GM19328 (cell line): ENCODE results near the gene VPS9D1.

Experiments used
- ATAC-seq: cut with Tn5 transposase; IDR thresholded peaks from one replicate; pipeline ENCODE4 v1.9.1; 2021; ENCODE audit warnings: mild to moderate bottlenecking, moderate library complexity; ENCODE audit not compliant: unreplicated experiment

The VPS9D1 gene, protein sequence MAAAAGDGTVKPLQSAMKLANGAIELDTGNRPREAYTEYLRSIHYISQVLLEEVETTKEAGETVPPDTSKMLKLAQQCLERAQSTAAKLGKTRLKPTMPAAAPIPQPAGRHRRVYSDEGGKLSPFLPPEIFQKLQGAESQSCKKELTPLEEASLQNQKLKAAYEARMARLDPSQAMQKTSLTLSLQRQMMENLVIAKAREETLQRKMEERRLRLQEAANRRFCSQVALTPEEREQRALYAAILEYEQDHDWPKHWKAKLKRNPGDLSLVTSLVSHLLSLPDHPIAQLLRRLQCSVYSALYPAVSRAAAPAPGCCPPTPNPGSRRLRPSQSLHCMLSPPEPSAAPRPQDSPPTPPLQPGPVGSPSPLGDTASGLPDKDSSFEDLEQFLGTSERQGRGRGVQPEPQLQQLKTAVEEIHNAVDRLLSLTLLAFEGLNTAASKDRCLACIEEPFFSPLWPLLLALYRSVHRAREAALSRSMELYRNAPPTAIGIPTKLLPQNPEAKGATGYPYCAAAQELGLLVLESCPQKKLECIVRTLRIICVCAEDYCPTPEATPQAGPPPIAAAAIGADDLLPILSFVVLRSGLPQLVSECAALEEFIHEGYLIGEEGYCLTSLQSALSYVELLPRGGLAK

DNA sequence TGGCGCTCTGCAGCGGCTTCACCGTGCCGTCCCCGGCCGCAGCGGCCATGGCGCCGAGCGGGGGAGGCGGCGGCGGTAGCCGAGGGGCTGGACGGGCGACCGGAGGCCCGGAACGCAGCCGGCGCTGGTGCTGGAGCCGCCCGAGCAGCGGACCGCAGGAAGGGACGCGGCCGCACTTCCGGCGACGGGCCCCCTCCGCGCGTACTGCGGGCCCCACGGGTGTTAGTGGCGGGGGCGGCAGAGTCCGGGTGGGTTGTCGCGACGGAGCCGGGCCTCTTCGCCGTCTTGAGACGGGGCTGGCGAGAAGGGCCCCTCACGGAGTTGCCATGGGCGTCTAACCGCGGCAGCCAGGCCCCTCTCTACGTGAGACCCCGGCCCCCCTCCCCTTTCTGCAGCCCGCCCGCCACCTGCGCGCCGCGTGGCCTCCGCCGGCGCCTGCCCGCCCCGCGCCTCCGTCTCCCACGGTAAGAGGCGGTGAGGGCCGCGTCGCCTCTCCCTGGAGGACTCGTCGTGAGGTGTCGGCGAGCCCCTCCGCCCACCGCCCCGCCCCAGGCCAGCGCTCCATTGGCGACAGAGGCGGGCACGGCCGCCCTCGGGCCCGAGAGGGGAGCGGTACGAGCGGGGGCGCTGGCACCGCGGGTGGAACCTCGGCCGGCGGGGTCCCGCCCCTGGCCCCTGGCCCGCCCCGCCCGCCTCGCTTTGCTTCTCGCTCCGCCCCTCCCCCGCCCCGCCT is at the start of gene VPS9D1, which contains the start of gene ZNF276:
Gene VPS9D1, minus strand, starts transcription at position 86 of the 733 bp plus-strand sequence. Its CDS starts 37 bp downstream, at position 49.
Gene ZNF276, plus strand, starts transcription at position 725 of the 733 bp plus-strand sequence. CDS start 104 bp downstream, outside the sequence.
- peak; percentile 49 for ATAC-seq

DNA sequence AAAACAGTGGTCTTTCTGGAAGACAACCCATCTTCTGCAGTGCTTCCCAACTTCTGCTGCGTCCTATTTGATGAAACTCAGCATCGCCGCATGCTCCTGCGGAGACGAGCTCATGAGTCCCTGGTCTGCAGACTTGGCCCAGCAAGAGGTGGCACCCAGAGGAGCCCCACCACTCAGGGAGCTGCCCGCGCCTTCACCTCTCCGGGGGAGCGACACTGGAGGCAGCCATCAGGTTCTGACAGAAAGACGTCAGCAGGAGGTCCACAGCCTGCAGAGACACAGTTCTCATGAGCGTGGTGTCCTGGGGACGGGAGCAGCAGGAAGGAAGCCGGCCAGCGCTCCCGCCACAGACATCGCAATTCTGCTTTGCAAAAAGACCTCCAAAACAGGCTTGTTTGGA is 49.7 kb upstream of the VPS9D1 start:
- ATAC-seq, result no peak

GRCh38 chr16:89765292-89765830 is 44.7 kb upstream of the VPS9D1 start:
- ATAC-seq, result no peak

GRCh38 chr16:89764711-89765201 is 44.1 kb upstream of the VPS9D1 start:
- ATAC-seq, result peak; percentile 83

- no peak for ATAC-seq
These were observed 40.7 kb upstream of the VPS9D1 start for GRCh38 chr16:89761304-89761922.

DNA sequence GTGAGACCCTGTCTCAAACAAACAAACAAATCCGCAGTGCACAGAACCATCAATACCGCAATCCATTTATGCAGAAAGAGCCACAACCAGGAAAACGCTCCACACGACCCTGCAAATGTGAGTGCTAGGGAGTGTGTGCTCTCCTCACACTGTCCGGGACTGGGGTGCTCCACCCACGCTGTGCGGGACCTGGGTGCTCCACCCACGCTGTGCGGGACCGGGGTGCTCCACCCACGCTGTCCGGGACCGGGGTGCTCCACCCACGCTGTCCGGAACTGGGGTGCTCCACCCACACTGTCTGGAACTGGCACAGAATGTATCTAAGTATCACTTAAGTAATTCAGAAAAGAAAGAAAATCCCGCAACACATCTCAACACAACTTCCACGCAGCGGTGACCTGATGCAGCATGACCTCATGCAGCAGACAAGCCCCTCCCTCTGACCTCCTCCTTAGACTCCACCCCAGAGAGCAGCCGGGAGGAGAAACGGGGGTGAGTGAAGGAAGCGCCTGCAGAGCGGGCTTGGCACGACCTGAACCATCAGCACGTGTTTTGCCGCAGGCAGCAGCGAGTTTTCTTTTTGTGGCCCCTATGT is 39.1 kb upstream of the VPS9D1 start:
- ATAC-seq, result no peak

DNA sequence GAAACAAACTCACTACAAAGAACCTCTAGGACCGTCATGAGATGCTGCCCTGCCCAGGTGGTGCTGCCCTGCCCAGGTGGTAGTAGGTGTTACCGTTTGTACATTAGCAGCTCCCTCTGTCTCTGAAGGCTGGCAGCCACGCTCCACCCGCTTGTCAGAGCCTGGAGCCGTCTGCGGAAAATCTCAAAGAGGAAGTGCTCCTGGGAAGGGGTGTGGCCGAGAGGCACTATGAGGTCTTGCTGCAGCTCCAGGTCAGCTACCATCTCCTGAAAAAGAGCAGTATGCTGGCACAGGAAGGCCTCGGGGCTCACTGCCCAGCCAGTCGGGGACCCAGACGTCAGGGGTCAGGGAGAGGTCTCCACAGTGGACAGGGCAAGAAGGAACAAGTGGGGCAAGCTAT is 28.9 kb upstream of the VPS9D1 start:
- no peak for ATAC-seq

- ATAC-seq, result no peak
These were observed 28.2 kb upstream of the VPS9D1 start for GRCh38 chr16:89748921-89749320.

GRCh38 chr16:89748076-89748475 is 27.4 kb upstream of the VPS9D1 start:
- ATAC-seq, result no peak

DNA sequence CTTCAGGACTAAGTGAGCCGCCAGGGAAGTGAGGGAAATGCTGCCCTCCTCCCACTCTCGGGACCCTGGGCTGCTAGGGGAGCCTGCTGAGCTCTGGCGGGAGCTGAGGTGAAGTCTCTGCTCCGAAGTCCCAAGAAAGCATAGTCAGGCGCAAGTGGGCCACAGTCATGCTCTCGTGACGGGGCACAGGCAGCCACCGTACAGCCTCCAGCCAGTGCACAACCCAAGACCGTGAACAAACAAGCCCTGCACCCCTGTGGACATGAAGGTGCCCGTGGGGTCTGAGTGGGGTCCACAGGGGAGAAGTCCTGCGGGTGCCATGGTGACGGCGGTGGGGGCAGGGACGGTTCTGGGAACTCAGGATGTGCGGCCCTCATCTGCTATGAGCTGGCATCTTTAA is 25.3 kb upstream of the VPS9D1 start:
- ATAC-seq, result no peak

DNA sequence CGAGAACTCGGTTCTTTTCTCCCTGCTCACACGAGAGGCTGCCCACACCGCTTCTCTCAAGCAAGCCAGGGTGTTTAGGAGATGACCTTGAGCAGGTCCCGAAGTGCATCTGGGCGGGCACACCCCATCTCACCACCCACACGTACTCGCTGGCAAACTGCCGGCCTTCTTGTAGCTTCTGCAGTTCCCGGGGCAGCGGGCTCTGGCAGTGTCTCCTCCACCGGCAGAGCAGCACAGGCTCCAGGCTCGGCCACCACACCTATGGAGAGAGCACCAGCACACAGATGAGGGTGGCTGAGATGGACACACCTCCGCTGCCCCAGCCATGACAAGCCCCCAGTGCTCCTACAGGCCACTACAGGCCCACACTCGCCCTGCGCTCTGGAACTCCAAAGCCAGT is 24.1 kb upstream of the VPS9D1 start:
- ATAC-seq, result no peak

GRCh38 chr16:89742948-89743347 is 22.2 kb upstream of the VPS9D1 start:
- ATAC-seq, result no peak

- no peak for ATAC-seq
These were observed 20.8 kb upstream of the VPS9D1 start for GRCh38 chr16:89741342-89742014.

GRCh38 chr16:89739383-89739782 is 18.7 kb upstream of the VPS9D1 start:
- no peak for ATAC-seq

DNA sequence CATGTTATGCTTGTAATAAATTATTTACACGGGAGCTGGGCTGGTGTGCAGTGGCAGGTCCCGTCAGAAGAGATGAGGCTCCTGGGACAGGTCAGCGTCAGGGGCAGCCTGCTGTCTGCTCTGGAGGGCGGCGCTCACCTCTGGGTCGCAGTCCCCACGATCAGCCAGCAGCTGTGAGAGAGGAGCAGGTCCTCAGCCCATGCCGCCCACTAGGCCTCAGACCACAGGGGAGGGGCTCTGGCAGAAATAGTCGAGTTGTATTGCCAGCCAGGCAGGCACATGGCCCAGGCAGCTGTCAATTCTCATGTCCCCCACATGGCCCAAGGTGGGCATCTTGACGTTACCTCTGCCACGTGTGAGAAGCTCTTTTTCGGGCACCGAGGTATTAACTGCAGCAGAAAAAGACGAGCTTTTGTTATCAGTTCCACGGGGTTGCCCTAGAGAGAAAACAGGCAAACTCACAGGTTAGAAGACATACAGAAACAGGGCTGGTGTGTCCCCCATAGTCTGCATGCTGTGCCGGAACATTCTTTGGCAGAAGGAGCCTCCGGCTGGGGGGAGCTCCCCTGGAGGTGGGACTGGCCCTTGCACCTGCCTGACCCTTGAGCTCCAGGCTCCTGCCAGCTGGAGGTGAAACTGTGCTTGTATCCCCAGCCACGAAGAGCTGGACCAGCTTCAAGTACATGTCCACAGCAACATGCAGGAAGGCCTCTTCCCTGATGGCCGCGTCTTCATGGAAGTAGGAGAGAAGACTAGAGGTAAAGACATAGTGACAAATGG is 18.0 kb upstream of the VPS9D1 start:
- ATAC-seq, result no peak

GRCh38 chr16:89738072-89738377 is 17.3 kb upstream of the VPS9D1 start:
- no peak for ATAC-seq

DNA sequence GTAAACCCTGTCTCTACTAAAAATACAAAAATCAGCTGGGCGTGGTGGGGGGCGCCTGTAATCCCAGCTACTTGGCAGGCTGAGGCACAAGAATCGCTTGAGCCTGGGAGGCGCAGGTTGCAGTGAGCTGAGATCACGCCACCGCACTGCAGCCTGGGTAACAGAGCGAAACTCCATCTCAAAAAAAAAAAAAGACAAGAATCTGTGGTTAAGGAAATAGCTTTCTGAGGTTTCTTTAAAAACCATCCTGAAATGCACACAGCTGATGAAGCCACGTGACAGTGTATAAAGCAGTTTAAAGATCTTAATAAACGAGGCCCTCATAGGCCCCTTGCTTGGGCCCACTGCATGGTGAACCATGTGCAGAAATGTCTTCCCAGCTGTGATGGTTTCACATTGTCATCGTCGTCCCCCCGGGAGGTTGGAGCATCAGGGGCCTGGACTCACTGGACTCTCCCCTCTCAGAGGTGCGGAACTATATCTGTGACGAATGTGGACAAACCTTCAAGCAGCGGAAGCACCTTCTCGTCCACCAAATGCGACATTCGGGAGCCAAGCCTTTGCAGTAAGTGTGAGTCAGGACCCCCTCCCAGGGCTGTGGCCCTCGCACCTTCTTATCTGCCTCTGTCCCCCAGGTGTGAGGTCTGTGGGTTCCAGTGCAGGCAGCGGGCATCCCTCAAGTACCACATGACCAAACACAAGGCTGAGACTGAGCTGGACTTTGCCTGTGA is 16.8 kb upstream of the VPS9D1 start:
- no peak for ATAC-seq

DNA sequence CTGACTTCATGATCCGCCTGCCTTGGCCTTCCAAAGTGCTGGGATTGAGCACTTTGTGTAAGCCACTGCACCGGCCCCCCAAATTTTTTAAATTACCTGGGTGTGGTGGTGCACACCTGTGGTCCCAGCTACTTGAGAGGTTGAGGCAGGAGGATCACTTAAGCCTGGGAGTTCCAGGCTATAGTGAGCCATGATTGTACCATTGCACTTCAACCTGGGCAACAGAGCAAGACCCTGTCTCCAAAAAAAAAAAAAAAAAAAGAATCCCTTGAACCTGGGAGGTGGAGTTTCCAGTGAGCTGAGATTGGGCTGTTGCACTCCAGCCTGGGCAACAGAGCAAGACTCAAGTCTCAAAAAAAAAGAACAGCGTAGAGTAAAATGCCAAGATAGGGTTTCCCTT is 15.9 kb upstream of the VPS9D1 start:
- ATAC-seq, result no peak

- no peak for ATAC-seq
These were observed 13.1 kb upstream of the VPS9D1 start for GRCh38 chr16:89733792-89734191.
